MM.1S (cell line): ENCODE data around the gene TFIP11.

Experiments
- DNase-seq: peaks from one replicate; pipeline ENCODE4 v3.0.0-alpha.2; 2015
- H2AFZ ChIP-seq: fragments of 300-600 bp; sonication (generic); 2 replicates; pipeline ENCODE4 v1.6.0; 2016; ENCODE audit warnings: antibody characterized with exemption, low read length
- H3F3A ChIP-seq: fragments of 300-600 bp; sonication (generic); 2 replicates; pipeline ENCODE4 v1.6.1; 2016; ENCODE audit warnings: mild to moderate bottlenecking, antibody characterized with exemption, low read length, moderate library complexity, mixed read lengths; ENCODE audit not compliant: insufficient read depth
- H3K27ac ChIP-seq: fragments of 300-600 bp; sonication (generic); 2 replicates; pipeline ENCODE4 v1.5.1; 2016; ENCODE audit warnings: mild to moderate bottlenecking, low read length
- H3K27me3 ChIP-seq: fragments of 300-600 bp; sonication (generic); replicated peaks from 2 replicates; pipeline ENCODE4 v1.6.0; 2016; ENCODE audit warnings: low read length; ENCODE audit not compliant: insufficient read depth
- H3K36me3 ChIP-seq: fragments of 300-600 bp; sonication (generic); replicated peaks from 2 replicates; pipeline ENCODE4 v1.6.1; 2016; ENCODE audit warnings: mild to moderate bottlenecking, low read length, mixed read lengths; ENCODE audit not compliant: insufficient read depth
- H3K4me1 ChIP-seq: fragments of 300-600 bp; sonication (generic); 2 replicates; pipeline ENCODE4 v1.6.1; 2016; ENCODE audit warnings: low read length, mixed read lengths
- H3K4me2 ChIP-seq: fragments of 300-600 bp; sonication (generic); 2 replicates; pipeline ENCODE4 v1.6.0; 2016; ENCODE audit warnings: low read depth, low read length
- H3K4me3 ChIP-seq: fragments of 300-600 bp; sonication (generic); 2 replicates; pipeline ENCODE4 v1.5.1; 2016; ENCODE audit warnings: low read length, mixed read lengths
- H3K79me2 ChIP-seq: fragments of 300-600 bp; sonication (generic); 2 replicates; pipeline ENCODE4 v1.6.1; 2016; ENCODE audit warnings: mixed run types, low read length, mixed read lengths
- H3K9ac ChIP-seq: fragments of 300-600 bp; sonication (generic); 2 replicates; pipeline ENCODE4 v1.6.1; 2016; ENCODE audit warnings: low read length, mixed read lengths
- H3K9me2 ChIP-seq: fragments of 300-600 bp; sonication (generic); replicated peaks from 2 replicates; pipeline ENCODE4 v1.6.1; 2016; ENCODE audit warnings: mild to moderate bottlenecking, low read length, mixed read lengths; ENCODE audit not compliant: insufficient read depth
- H3K9me3 ChIP-seq: fragments of 300-600 bp; sonication (generic); replicated peaks from 2 replicates; pipeline ENCODE4 v1.6.1; 2016; ENCODE audit warnings: mild to moderate bottlenecking, low read length, mixed read lengths; ENCODE audit not compliant: insufficient read depth
- H4K20me1 ChIP-seq: fragments of 300-600 bp; sonication (generic); 2 replicates; pipeline ENCODE4 v1.6.1; 2016; ENCODE audit warnings: mild to moderate bottlenecking, low read length, moderate library complexity, mixed read lengths; ENCODE audit not compliant: insufficient read depth
- EZH2 ChIP-seq: fragments of 300-600 bp; sonication (generic); optimal IDR thresholded peaks from 2 replicates; pipeline ENCODE3; 2017; ENCODE audit warnings: low read depth, mild to moderate bottlenecking, antibody characterized with exemption, low read length, mixed read lengths
- EZH2phosphoT487 ChIP-seq: fragments of 300-600 bp; sonication (generic); IDR thresholded peaks from 2 replicates; pipeline ENCODE4 v1.6.1; 2018; ENCODE audit warnings: antibody characterized with exemption, low read length
- TF ChIP-seq, protein P1 (sequence below): fragments of 300-600 bp; sonication (generic); IDR thresholded peaks from 2 replicates; pipeline ENCODE4 v1.5.1; 2016; ENCODE audit warnings: antibody characterized with exemption, low read length, mixed read lengths

Gene TFIP11

GRCh38 chr22:26470807-26471206 is 41.5 kb downstream of the TFIP11 start:
- H3K27ac ChIP-seq, result no peak overlapping the region

DNA sequence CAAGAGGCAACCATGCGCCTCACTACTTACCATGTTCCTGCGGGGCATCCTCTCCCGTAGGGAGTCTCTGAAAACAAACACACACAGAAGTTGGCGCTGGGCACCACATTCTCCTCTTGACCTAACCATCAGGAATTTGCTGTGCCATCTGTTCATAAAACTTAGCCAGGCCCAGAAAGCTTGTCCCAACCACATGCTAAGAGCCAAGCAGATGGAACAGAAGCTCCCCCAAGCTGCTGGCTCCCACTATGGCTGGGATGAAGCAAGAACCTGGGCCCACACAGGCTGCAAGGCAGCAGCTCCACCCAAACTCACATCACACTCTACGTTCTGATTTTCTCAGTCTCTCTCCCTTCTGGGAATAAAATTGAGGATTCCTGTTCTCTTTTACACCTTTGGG is 46.1 kb downstream of the TFIP11 start:
- no peaks in the 10 kb centered on the region for H3K4me1 ChIP-seq
- H3K27me3 ChIP-seq, result no peaks in the 10 kb centered on the region
- no peaks in the 10 kb centered on the region for H3K9me2 ChIP-seq
- no peak for TF ChIP-seq EZH2phosphoT487
- no peaks in the 10 kb centered on the region for H4K20me1 ChIP-seq
- H2AFZ ChIP-seq, result no peak overlapping the region
- H3F3A ChIP-seq, result no peaks in the 10 kb centered on the region
- H3K36me3 ChIP-seq, result no peaks in the 10 kb centered on the region; the same call in none of the 2 replicates
- no peak overlapping the region for H3K4me3 ChIP-seq
- H3K9ac ChIP-seq, result no peak overlapping the region
- no peak for DNase-seq
- no peak overlapping the region for H3K4me2 ChIP-seq
- no peaks in the 10 kb centered on the region for H3K9me3 ChIP-seq
- H3K79me2 ChIP-seq, result no peaks in the 10 kb centered on the region
- H3K27ac ChIP-seq, result no peak overlapping the region

More at GRCh38 chr22:26470807-26471206, 41.5 kb downstream of the TFIP11 start:
- no peaks in the 10 kb centered on the region; the same call in none of the 2 replicates for H3K36me3 ChIP-seq
- H3K9ac ChIP-seq, result no peak overlapping the region
- no peaks in the 10 kb centered on the region for H3K9me3 ChIP-seq
- H3K79me2 ChIP-seq, result no peaks in the 10 kb centered on the region
- no peaks in the 10 kb centered on the region for H3K27me3 ChIP-seq
- no peak overlapping the region for H3K4me3 ChIP-seq
- no peak overlapping the region for H3K4me2 ChIP-seq
- H2AFZ ChIP-seq, result no peak overlapping the region
- H3K9me2 ChIP-seq, result no peaks in the 10 kb centered on the region
- H3F3A ChIP-seq, result no peaks in the 10 kb centered on the region
- no peaks in the 10 kb centered on the region for H4K20me1 ChIP-seq
- no peak for DNase-seq
- no peaks in the 10 kb centered on the region for H3K4me1 ChIP-seq
- TF ChIP-seq EZH2 (no peak), EZH2phosphoT487 (no peak)
- TF ChIP-seq, protein P1, sequence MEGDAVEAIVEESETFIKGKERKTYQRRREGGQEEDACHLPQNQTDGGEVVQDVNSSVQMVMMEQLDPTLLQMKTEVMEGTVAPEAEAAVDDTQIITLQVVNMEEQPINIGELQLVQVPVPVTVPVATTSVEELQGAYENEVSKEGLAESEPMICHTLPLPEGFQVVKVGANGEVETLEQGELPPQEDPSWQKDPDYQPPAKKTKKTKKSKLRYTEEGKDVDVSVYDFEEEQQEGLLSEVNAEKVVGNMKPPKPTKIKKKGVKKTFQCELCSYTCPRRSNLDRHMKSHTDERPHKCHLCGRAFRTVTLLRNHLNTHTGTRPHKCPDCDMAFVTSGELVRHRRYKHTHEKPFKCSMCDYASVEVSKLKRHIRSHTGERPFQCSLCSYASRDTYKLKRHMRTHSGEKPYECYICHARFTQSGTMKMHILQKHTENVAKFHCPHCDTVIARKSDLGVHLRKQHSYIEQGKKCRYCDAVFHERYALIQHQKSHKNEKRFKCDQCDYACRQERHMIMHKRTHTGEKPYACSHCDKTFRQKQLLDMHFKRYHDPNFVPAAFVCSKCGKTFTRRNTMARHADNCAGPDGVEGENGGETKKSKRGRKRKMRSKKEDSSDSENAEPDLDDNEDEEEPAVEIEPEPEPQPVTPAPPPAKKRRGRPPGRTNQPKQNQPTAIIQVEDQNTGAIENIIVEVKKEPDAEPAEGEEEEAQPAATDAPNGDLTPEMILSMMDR, result no peak

- Histone ChIP-seq H3K4me2 (no peak overlapping the region), H3K4me3 (no peak overlapping the region), H3K79me2 (0 out of 2 replicates have a peak, but pooled peaks cover 4% of the 10 kb centered on the region), H3K9me3 (no peaks in the 10 kb centered on the region), H3K4me1 (no peaks in the 10 kb centered on the region), H3K27ac (no peak overlapping the region), H3K36me3 (no peaks in the 10 kb centered on the region), H3K9ac (no peak overlapping the region), H3K27me3 (no peaks in the 10 kb centered on the region), H3K9me2 (no peaks in the 10 kb centered on the region), H3F3A (no peaks in the 10 kb centered on the region), H2AFZ (no peak overlapping the region), H4K20me1 (no peaks in the 10 kb centered on the region)
- TF ChIP-seq EZH2phosphoT487 (no peak), EZH2 (no peak)
- TF ChIP-seq, protein P1, result no peak
- no peak for DNase-seq
Measured at GRCh38 chr22:26464312-26464711, 48.0 kb downstream of the TFIP11 start.

DNA sequence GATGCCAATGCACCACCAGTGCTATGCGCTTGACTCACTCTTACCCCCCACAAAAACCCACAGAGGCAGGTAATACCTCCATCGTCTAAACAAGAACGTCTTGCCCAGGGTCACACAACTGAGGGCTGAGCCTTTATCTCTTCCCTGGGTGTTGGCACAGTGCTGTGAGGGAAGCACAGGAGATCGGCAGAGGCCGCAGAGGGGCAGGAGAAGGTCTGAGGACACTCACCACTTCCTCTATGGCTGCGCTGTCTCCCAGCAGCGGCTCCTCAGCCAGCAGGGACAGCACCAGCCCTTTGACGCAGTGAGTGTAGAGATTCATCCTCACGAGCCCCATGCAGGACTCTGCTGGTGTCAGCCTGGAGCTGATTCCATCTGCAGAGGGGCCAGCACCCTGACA is 48.6 kb downstream of the TFIP11 start:
- Histone ChIP-seq H3K4me3 (no peak overlapping the region), H3K4me1 (no peaks in the 10 kb centered on the region), H3K9me2 (no peaks in the 10 kb centered on the region), H3K9ac (no peak overlapping the region), H3F3A (no peaks in the 10 kb centered on the region), H3K9me3 (no peaks in the 10 kb centered on the region), H3K79me2 (0 out of 2 replicates have a peak, but pooled peaks cover 4% of the 10 kb centered on the region), H3K27ac (no peak overlapping the region), H2AFZ (no peak overlapping the region), H4K20me1 (no peaks in the 10 kb centered on the region), H3K4me2 (no peak overlapping the region), H3K36me3 (no peaks in the 10 kb centered on the region), H3K27me3 (no peaks in the 10 kb centered on the region)
- no peak for DNase-seq
- TF ChIP-seq EZH2 (no peak), EZH2phosphoT487 (no peak)
- TF ChIP-seq, protein P1, result no peak
